PC-3 (cell line): Measurements from ENCODE around the gene MRC2.

Experiments used
- EZH2 ChIP-seq: fragments of 300-600 bp; sonication (generic); IDR thresholded peaks from one replicate; pipeline ENCODE4 v1.6.1; 2017; ENCODE audit warnings: antibody characterized with exemption, mild to moderate bottlenecking, low read length; ENCODE audit not compliant: unreplicated experiment
- TF ChIP-seq, protein P1 (sequence below): fragments of 300-600 bp; sonication (generic); conservative IDR thresholded peaks from 2 replicates; pipeline ENCODE4 v1.5.1; 2017; ENCODE audit warnings: antibody characterized with exemption, low read depth, mild to moderate bottlenecking, low read length

DNA sequence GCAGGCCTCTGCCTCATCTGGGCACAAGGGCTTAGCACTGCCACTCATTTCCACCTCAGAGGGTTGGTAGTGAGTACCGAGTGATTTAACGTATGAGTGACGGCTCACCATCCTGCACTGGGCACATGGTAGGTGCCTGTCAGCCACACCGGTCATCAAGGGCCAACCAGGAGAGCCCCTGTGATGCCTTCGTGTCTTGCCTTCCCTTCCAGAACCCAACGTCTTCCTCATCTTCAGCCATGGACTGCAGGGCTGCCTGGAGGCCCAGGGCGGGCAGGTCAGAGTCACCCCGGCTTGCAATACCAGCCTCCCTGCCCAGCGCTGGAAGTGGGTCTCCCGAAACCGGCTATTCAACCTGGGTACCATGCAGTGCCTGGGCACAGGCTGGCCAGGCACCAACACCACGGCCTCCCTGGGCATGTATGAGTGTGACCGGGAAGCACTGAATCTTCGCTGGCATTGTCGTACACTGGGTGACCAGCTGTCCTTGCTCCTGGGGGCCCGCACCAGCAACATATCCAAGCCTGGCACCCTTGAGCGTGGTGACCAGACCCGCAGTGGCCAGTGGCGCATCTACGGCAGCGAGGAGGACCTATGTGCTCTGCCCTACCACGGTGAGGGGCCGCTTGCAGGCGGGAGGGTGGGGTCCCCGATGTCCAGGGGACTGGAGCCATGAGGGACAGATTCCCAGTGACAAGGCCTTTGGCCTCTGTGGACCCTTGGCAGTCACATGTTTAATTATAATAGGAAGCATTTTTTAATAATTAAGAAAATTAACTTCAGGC is 37.1 kb downstream of the MRC2 start:
- TF ChIP-seq, protein P1, sequence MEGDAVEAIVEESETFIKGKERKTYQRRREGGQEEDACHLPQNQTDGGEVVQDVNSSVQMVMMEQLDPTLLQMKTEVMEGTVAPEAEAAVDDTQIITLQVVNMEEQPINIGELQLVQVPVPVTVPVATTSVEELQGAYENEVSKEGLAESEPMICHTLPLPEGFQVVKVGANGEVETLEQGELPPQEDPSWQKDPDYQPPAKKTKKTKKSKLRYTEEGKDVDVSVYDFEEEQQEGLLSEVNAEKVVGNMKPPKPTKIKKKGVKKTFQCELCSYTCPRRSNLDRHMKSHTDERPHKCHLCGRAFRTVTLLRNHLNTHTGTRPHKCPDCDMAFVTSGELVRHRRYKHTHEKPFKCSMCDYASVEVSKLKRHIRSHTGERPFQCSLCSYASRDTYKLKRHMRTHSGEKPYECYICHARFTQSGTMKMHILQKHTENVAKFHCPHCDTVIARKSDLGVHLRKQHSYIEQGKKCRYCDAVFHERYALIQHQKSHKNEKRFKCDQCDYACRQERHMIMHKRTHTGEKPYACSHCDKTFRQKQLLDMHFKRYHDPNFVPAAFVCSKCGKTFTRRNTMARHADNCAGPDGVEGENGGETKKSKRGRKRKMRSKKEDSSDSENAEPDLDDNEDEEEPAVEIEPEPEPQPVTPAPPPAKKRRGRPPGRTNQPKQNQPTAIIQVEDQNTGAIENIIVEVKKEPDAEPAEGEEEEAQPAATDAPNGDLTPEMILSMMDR, result no peak
- no peak for TF ChIP-seq EZH2
